BLaER1 treated with 17β-estradiol and CSF1 and Interleukin-3, amounts not matched to agents 10 nM and 100 nM (cell line): ENCODE results near the gene CELF5.
"Not testable (repeated sequence)": the region's sequence is repeated elsewhere in the genome, so short reads cannot be mapped to it uniquely, and the experiment has no call there.

Source experiments
- H3K27ac ChIP-seq, 11 experiments: shearing (Covaris generic); formaldehyde crosslinking; 2 replicates each; pipeline ENCODE4 v1.8.1; 2022
- H3K27me3 ChIP-seq, 11 experiments: shearing (Covaris generic); formaldehyde crosslinking; 2 replicates each; pipeline ENCODE4 v1.8.1; 2022
- H3K36me3 ChIP-seq, 11 experiments: shearing (Covaris generic); formaldehyde crosslinking; 2 replicates each; pipeline ENCODE4 v1.8.1; 2022
- H3K4me1 ChIP-seq, 10 experiments: shearing (Covaris generic); formaldehyde crosslinking; 2 replicates each; pipeline ENCODE4 v1.8.1; 2022
- H3K4me2 ChIP-seq, 11 experiments: shearing (Covaris generic); formaldehyde crosslinking; 2 replicates each; pipeline ENCODE4 v1.8.1; 2022
- H3K4me3 ChIP-seq, 10 experiments: shearing (Covaris generic); formaldehyde crosslinking; 2 replicates each; pipeline ENCODE4 v1.8.1; 2022
- H3K9ac ChIP-seq, 11 experiments: shearing (Covaris generic); formaldehyde crosslinking; 2 replicates each; pipeline ENCODE4 v1.8.1; 2022
- H3K9me3 ChIP-seq, 11 experiments: shearing (Covaris generic); formaldehyde crosslinking; replicated peaks in 1 of 11; 2 replicates each; pipeline ENCODE4 v1.8.1; 2022
- H4K20me1 ChIP-seq, 11 experiments: shearing (Covaris generic); formaldehyde crosslinking; 2 replicates each; pipeline ENCODE4 v1.8.1; 2022
- Cebpa-rat ChIP-seq, 11 experiments: shearing (Covaris generic); IDR thresholded peaks; 2 replicates each; pipeline ENCODE4 v1.8.1; 2022

The CELF5 gene

DNA sequence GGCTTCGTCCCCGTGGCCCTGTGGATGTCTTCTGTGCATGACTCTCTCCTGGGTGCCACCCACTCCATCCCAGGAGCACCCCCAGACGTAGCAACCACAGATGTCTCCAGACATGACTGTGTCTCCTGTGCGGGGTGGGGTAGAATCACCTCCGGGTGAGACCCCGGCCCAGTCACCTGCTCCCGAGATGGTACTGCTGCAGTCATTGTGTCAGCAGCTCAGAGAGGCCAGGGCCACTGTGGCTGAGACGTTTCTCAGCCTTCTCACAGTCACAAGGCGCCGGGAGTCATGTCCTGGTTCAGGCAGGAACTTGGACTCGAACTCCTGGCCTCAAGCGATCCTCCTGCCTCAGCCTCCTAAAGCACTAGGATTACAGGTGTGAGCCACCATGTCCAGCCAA is 22.1 kb upstream of the CELF5 start:
- Histone ChIP-seq H3K9ac (no peak overlapping the region), H4K20me1 (peaks cover 0 to 91% (median 65%) of the 10 kb centered on the region in 11 experiments; a peak in 16 of 22 replicates), H3K36me3 (peaks cover 76 to 97% (median 93%) of the 10 kb centered on the region in 11 experiments), H3K9me3 (no peaks in the 10 kb centered on the region), H3K27me3 (no peaks in the 10 kb centered on the region), H3K27ac (no peak overlapping the region), H3K4me2 (no peak overlapping the region), H3K4me3 (no peak overlapping the region), H3K4me1 (no peaks in the 10 kb centered on the region)
- no peak for TF ChIP-seq Cebpa-rat (IDR thresholded peaks at IDR 0.05)

DNA sequence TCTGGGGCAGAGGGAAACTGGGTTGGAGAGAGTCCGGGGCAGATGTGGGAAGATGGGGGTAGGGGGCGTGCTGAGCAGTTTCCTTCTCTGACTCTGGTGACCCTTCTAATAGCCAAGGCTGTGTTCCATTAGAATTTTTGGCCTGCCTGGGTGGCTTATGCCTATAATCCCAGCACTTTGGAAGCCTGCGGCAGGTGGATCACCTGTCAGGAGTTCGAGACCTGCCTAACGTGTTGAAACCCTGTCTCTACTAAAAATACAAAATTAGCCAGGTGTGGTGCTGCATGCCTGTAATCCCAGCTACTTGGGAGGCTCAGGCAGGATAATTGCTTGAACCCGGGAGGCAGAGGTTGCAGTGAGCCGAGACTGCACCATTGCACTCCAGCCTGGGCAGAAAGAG is 21.6 kb upstream of the CELF5 start:
- H3K4me1 ChIP-seq, H3K9ac ChIP-seq: not testable (repeated sequence)

DNA sequence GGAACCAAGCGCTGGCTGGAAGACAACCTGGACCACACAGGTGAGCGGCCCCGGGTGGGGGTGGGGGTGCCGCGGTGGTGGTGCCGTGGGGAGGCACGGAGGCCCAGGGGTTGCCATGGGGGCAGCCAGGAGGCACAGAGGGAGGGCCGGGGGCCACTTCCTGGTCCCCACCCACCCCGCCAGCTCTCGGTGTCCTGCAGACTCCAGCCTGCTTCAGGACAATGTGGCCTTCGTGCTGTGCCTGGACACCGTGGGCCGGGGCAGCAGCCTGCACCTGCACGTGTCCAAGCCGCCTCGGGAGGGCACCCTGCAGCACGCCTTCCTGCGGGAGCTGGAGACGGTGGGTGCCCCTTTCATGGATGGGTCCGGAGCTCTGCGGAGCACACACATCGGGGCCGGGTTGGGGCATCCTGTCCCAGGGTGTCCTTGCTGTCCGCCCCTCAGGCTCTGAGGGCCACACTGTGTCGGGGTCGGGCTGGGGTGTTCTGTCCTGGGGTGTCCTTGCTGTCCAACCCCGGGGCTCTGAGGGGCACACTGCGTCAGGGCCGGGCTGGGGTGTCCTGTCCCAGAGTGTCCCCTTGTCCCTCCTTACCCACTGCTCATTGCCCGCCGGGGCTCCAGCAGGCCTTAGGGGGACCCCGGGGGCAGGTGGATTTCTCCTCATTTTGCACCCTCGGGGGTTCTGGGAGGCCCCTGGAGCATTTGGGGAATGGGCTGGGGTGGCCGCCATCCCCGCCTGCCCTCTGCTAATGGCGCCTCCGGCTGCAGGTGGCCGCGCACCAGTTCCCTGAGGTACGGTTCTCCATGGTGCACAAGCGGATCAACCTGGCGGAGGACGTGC is 20.4 kb upstream of the CELF5 start:
- Histone ChIP-seq H3K36me3 (peaks cover 86 to 97% (median 94%) of the 10 kb centered on the region in 11 experiments), H3K9me3 (no peaks in the 10 kb centered on the region), H3K4me3 (no peak overlapping the region), H3K4me2 (no peak overlapping the region), H3K27ac (no peak overlapping the region), H3K27me3 (no peaks in the 10 kb centered on the region), H4K20me1 (peaks cover 0 to 91% (median 74%) of the 10 kb centered on the region in 11 experiments; a peak in 17 of 22 replicates), H3K4me1 (no peaks in the 10 kb centered on the region), H3K9ac (no peak overlapping the region)
- TF ChIP-seq Cebpa-rat (IDR thresholded peaks at IDR 0.05): no peak

More for the DNA sequence above, 21.6 kb upstream of the CELF5 start:
- peaks cover 0 to 91% (median 70%) of the 10 kb centered on the region in 11 experiments; a peak in 16 of 22 replicates for H4K20me1 ChIP-seq
- H3K4me3 ChIP-seq, H3K27me3 ChIP-seq, H3K27ac ChIP-seq, H3K9me3 ChIP-seq, H3K4me2 ChIP-seq: not testable (repeated sequence)
- peaks cover 81 to 97% (median 94%) of the 10 kb centered on the region in 11 experiments for H3K36me3 ChIP-seq

DNA sequence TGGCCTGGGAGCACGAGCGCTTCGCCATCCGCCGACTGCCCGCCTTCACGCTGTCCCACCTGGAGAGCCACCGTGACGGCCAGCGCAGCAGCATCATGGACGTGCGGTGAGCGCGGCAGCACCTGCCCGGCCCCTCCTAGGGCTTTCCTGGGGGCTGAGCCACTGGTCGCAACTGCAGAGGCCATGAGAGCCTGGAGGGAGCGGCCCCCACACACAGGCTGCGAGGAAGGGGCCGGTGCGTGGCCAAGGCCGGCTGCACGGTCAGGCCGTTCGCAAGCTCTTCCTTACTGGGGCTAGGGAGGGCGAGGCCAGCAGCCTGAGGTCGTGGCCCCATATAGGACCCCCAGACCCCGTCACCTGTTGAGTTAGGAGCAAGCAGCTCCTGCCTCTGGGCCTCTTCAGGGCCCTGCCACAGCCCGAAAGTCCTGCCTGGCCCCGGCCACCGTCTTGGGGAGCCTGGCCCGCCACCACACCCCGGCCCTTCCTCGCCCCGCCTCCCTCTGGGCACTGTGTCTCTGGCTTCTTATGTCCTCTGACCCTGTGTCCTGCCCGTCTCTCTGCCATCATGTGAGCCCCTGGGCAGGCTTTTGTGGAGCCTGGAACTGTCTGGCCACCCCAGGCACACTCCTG is 19.7 kb upstream of the CELF5 start:
- TF ChIP-seq Cebpa-rat (IDR thresholded peaks at IDR 0.05): no peak

DNA sequence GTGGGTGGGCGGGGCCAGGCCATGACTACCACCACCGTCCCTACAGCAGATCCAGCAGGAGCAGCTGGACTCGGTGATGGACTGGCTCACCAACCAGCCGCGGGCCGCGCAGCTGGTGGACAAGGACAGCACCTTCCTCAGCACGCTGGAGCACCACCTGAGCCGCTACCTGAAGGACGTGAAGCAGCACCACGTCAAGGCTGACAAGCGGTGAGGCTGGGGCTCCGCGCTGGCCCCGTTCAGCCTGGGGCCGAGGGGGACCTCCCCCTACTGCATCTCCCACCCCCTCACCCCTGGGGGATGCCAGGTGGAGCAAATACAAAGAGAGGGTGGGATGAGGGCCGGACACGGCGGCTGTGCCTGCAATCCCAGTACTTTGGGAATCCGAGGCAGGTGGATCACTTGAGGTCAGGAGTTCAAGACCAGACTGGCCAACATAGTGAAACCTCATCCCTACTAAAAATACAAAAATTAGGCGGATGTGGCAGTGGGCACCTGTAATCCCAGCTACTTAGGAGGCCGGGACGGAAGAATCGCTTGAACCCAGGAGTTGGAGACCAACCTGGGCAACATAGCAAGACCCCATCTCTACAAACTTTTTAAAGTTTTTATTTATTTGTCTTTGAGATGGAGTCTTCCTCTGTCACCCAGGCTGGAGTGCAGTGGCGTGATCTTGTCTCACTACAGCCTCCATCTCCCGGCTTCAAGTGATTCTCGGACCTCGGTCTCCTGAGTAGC is 18.1 kb upstream of the CELF5 start:
- no peak overlapping the region for H3K4me3 ChIP-seq
- peaks cover 76 to 91% (median 83%) of the 10 kb centered on the region in 11 experiments for H3K36me3 ChIP-seq
- peaks cover 0 to 5% (median 0%) of the 10 kb centered on the region in 10 experiments; a peak in 5 of 20 replicates for H3K4me1 ChIP-seq
- no peaks in the 10 kb centered on the region for H3K9me3 ChIP-seq
- no peak for TF ChIP-seq Cebpa-rat (IDR thresholded peaks at IDR 0.05)
- H3K27ac ChIP-seq: no peak overlapping the region
- H3K27me3 ChIP-seq: no peaks in the 10 kb centered on the region
- H4K20me1 ChIP-seq: peaks cover 0 to 94% (median 84%) of the 10 kb centered on the region in 11 experiments; a peak in 18 of 22 replicates
- no peak overlapping the region for H3K9ac ChIP-seq
- no peak overlapping the region for H3K4me2 ChIP-seq

More for the DNA sequence above, 19.7 kb upstream of the CELF5 start:
- no peak overlapping the region for H3K27ac ChIP-seq
- H3K27me3 ChIP-seq: no peaks in the 10 kb centered on the region
- H3K4me1 ChIP-seq: no peaks in the 10 kb centered on the region
- peaks cover 0 to 91% (median 78%) of the 10 kb centered on the region in 11 experiments; a peak in 18 of 22 replicates for H4K20me1 ChIP-seq
- no peak overlapping the region for H3K9ac ChIP-seq
- no peak overlapping the region for H3K4me3 ChIP-seq
- peaks cover 86 to 98% (median 96%) of the 10 kb centered on the region in 11 experiments for H3K36me3 ChIP-seq
- no peak overlapping the region for H3K4me2 ChIP-seq
- H3K9me3 ChIP-seq: no peaks in the 10 kb centered on the region

DNA sequence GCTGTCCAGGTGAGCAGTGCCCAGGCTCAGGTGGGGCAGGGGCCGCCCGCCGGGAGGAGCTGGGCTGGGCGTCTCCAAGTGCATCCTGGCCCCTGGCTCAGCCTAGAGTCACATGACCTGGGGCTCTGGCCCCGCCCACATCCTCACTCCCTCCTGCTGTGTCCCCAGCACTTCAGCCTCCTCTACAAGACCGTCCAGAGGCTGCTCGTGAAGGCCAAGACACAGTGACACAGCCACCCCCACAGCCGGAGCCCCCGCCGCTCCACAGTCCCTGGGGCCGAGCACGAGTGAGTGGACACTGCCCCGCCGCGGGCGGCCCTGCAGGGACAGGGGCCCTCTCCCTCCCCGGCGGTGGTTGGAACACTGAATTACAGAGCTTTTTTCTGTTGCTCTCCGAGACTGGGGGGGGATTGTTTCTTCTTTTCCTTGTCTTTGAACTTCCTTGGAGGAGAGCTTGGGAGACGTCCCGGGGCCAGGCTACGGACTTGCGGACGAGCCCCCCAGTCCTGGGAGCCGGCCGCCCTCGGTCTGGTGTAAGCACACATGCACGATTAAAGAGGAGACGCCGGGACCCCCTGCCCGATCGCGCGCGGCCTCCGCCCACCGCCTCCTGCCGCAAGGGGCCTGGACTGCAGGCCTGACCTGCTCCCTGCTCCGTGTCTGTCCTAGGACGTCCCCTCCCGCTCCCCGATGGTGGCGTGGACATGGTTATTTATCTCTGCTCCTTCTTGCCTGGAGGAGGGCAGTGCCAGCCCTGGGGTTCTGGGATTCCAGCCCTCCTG is 16.8 kb upstream of the CELF5 start:
- Histone ChIP-seq H3K4me3 (no peak overlapping the region), H3K4me1 (peaks cover 0 to 15% (median 5%) of the 10 kb centered on the region in 10 experiments; a peak in 13 of 20 replicates), H3K9me3 (no peaks in the 10 kb centered on the region), H4K20me1 (peaks cover 0 to 96% (median 74%) of the 10 kb centered on the region in 11 experiments; a peak in 18 of 22 replicates), H3K4me2 (no peak overlapping the region), H3K9ac (no peak overlapping the region), H3K27me3 (no peaks in the 10 kb centered on the region), H3K36me3 (peaks cover 66 to 89% (median 71%) of the 10 kb centered on the region in 11 experiments), H3K27ac (no peak overlapping the region)
- TF ChIP-seq Cebpa-rat (IDR thresholded peaks at IDR 0.05): no peak

DNA sequence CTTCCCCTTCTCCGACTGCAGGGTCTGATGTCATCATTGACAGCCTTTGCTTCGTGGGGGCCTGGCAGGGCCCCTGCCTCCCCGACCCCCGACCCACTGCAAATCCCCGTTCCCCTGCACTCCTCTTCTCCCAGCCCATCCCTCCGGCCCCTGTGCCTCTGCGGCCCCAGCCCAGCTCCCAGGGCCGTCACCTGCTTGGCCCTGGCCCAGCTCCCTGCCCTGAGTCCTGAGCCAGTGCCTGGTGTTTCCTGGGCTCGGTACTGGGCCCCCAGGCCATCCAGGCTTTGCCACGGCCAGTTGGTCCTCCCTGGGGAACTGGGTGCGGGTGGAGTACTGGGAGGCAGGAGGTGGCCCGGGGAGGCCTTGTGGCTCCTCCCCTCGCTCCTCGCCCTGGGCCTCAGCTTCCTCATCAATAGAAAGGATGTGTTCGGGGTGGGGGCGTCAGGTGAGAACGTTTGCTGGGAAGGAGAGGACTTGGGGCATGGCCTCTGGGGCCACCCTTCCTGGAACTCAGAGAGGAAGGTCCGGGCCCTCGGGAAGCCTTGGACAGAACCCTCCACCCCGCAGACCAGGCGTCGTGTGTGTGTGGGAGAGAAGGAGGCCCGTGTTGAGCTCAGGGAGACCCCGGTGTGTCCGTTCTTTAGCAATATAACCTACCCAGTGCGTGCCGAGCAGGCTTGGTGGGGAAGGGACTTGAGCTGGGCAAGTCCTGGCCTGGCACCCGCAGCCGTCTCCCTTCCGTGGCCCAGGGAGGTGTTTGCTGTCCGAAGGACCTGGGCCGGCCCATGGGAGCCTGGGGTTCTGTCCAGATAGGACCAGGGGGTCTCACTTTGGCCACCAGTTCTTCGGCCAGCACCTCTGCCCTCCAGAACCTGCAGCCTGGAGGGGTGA is 15.9 kb upstream of the CELF5 start:
- H3K4me2 ChIP-seq: no peak overlapping the region
- H3K4me1 ChIP-seq: peaks cover 5 to 24% (median 15%) of the 10 kb centered on the region in 10 experiments

More for the DNA sequence above, 15.9 kb upstream of the CELF5 start:
- Histone ChIP-seq H3K4me3 (no peak overlapping the region), H3K9ac (0 out of 22 replicates have a peak overlapping the region, but pooled peaks of 1 of the 11 experiments have one; percentile 23), H3K27me3 (no peaks in the 10 kb centered on the region), H3K9me3 (no peaks in the 10 kb centered on the region), H3K27ac (no peak overlapping the region; a peak in 2 of 22 replicates), H4K20me1 (peaks cover 0 to 94% (median 65%) of the 10 kb centered on the region in 11 experiments; a peak in 18 of 22 replicates), H3K36me3 (peaks cover 56 to 84% (median 62%) of the 10 kb centered on the region in 11 experiments)
- TF ChIP-seq Cebpa-rat (IDR thresholded peaks at IDR 0.05): no peak
